GM21528 (cell line): Measurements from ENCODE around the gene KIF24.
"Not testable (repeated sequence)": the region's sequence is repeated elsewhere in the genome, so short reads cannot be mapped to it uniquely, and the experiment has no call there.

Experiments used
- ATAC-seq: cut with Tn5 transposase; IDR thresholded peaks from one replicate; pipeline ENCODE4 v1.9.1; 2021; ENCODE audit warnings: mild to moderate bottlenecking, moderate library complexity; ENCODE audit not compliant: unreplicated experiment, low FRiP score

KIF24 gene

DNA sequence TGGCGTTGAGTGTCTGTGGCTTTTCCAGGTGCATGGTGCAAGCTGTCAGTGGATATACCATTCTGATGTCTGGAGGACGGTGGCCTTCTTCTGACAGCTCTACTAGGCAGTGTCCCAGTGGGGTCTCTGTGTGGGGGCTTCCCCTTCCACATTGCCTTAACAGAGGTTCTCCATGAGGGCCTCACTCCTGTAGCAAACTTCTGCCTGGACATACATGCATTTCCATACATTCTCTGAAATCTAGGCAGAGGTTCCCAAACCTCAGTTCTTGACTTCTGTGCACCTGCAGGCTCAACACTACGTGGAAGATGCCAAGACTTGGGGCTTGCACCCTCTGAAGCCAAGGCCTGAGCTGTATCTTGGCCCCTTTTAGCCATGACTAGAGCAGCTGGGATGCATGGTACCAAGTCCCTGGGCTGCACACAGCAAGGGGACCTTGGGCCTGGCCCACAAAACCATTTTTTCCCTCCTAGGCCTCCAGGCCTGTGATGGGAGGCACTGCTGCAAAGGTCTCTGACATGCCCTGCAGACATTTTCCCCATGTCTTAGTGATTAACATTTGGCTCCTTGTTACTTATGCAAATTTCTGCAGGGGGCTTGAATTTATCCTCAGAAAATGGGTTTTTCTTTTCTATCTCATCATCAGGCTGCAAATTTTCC, 38.8 kb upstream of the KIF24 start:
- not testable (repeated sequence) for ATAC-seq

DNA sequence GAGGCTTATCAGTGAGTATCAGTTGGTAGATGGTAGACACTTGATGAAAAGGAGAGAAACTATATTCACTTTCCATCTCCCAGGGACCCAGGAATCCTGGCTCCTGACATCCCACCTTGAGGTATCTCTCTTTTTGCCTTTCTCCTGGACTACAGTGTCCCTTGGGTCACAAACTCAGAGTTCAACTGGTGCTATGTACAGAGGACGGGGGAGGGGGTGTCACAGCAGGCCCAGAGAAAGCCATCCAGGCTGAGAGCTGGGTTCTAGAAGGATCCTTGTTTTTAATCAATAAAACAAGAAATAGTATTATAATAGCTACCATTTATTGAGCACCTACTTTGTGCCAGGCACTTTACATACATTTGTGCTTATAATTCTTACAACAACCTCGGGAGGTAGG, 37.3 kb upstream of the KIF24 start:
- ATAC-seq = no peak

DNA sequence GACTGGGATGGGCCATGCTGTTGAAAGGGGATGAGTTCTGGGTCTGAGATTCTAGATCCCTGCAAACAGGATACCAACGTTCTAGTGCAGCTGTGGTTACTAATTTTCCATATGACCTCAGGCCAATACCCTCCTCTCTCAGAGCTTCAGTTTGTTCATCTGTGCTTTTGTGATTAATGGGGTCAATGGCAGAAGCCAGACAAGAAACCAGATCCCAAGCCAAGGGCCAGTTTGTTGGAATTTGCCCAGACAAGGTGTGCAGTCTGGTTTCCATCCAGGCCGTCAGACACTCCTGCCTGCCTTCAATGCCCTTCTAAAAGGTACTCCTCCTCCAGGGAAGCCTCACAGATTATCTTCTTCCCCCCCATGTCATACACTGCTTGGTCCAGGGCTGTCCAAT, 36.2 kb upstream of the KIF24 start:
- no peak for ATAC-seq

DNA sequence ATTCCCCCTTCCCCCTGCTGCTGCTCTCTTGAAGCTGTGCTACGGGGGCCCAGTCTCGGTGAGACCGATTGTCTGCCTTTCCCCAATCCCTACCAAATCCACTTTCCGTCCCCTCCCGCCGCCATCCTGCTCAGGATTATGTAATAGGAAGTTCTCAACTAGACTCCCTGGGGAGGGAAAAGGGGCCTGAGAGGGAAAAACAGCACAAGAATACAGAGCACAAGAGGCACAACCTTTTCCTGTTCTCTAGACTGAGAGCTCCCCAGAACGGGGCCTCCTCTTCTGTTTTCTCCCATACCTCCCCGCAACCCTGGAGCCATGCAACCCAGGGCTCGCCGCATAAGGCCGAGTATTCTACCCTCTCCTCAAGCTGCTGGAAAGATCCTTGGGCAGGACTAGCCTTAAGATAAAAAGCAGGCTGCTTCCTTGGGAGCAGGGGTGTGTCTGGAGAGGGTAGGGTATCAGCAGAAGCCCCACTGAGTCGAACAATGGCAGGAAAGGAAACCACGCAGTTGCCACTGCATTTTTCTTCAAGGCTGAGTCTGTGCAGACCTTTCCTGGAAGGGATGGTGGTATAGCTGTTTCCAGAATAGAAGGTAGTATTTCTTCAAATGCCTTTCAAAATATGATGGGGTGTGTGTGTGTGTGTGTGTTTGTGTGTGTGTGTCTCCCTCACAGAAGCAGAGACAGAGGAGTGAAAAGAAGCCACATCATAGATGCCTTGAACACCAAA, 34.7 kb upstream of the KIF24 start:
- no peak for ATAC-seq

DNA sequence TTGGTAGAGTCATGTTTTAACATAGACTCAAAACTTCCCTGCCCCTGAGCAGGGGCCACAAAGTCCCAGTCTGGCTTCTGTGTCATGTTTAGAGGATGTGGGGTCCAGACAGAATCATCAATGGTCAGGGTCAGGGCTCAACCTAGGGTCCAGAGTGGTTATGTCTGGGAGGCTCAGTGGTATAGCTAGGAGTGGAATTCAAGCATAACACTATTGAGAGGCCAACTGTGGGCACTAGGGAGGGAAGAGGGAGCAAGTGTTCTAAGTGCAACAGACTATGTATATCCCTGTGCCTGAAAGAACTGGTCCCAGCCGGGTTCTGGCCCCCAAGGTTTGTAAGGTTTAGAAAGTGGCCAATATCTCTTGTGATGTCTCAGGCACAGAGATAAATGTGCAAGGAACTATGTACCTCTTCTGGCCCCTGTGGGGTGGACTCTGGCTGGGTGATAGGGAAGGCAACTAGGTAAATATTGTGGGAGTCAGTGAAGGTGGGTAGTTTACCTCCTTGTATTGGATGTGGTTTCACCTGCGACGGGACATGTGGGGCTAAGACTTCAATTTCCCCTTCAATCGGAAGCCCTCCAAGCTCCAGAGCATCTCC, 33.6 kb upstream of the KIF24 start:
- no peak for ATAC-seq

DNA sequence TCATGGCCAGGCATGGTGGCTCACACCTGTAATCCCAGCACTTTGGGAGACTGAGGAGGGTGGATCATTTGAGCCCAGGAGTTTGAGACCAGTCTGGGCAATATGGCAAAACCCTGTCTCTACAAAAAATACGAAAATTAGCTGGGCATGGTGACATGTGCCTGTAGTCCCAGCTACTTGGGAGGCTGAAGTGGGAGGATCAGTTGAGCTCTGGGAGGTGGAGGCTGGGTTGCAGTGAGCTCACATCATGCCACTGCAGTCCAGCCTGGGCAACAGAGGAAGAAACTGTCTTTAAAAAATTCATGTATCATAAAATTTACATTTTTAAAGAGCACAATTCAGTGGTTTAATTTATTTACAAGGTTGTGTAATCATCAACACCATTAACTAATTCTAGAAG, 23.9 kb upstream of the KIF24 start:
- not testable (repeated sequence) for ATAC-seq

DNA sequence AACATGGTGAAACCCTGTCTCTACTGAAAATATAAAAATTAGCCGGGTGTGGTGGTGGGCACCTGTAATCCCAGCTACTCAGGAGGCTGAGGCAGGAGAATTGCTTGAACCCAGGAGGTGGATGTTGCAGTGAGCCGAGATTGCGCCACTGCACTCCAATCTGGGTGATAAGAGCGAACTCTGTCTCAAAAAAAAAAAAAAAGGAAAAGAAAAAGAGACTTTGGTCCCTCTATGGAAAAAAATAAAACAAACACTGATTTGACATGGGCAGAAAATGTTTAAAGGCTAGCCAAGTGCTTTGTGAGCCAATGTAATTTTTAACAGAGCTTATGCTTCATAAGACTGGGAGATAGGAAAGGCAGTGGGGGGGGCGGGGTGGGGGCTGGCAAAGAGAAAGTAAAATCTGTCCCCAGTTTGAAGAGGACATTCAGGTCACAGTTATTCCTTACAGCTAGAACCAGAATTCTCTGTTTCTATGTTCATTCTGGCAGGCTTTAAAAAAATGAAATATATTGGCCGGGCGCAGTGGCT, 23.1 kb upstream of the KIF24 start:
- not testable (repeated sequence) for ATAC-seq

DNA sequence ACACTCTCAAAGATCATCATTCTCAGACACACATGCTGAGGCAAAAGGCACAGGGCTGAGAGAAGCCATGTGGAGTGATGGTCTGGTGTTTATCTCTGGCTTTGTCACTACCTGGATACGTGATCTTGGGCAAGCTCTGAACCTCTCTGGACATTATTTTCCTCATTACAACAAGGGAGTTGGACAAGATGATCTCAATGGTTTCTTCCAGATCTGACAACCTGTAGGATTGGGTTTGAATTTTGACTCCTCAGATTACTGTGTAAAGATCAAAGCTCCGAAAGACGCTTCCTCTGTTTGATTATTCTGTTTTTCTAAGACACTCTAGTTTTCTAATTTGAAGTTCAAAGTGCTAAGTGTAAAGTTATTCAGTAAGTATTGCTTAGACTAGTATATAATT, 20.3 kb upstream of the KIF24 start:
- ATAC-seq = no peak

DNA sequence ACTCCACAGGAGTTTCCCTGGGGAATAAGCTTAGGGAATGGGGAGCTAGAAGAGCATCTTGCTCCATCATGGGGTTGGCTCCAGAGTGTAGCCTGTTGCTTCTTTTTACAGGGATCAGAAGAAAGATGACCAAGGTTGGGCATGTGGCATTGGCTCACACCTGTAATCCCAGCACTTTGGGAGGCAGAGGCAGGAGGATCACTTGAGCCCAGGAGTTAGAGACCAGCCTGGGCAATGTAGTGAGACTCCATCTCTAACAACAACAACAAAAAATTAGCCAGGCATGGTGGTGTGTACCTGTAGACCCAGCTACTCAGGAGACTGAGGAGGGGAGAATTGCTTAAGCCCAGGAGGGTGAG, 18.7 kb upstream of the KIF24 start:
- ATAC-seq = no peak

DNA sequence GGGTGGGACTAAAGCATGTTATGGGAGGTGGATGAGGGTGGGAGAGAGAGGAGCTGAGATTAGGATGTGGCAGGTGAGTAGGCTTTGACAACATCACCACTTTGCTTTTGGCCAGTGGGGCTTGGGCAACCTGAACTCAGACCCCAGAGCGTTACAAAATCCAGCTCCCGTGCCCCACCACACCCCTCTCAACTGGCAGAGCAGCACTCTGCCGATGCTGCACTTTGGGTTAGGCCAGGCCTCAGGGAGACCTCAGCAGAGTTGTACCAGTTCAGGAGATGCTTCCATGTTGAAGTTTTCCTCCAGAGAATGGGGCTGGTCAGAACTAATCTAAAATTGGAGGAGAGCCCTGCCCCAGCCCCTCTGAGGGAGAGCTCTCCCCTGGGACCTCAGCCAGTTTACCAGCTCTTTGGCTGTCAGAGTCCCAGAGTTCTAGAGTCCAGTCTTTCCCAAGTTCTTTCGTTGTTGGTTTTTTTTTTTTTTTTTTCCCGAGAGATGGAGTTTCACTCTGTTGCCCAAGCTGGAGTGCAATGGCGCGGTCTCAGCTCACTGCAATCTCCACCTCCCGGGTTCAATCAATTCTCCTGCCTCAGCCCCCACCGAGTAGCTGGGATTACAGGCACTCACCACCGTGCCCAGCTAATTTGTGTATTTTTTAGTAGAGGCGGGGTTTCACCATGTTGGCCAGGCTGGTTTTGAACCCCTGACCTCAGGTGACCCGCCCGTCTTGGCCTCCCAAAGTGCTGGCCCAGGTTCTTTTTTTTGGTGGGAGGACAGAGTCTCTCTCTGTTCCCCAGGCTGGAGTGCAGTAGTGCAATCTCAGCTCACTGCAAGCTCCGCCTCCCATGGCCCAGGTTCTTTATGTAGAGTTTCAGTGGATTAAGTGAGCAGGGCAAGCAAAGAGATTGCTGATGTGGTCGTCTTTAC, 18.1 kb upstream of the KIF24 start:
- ATAC-seq = no peak

DNA sequence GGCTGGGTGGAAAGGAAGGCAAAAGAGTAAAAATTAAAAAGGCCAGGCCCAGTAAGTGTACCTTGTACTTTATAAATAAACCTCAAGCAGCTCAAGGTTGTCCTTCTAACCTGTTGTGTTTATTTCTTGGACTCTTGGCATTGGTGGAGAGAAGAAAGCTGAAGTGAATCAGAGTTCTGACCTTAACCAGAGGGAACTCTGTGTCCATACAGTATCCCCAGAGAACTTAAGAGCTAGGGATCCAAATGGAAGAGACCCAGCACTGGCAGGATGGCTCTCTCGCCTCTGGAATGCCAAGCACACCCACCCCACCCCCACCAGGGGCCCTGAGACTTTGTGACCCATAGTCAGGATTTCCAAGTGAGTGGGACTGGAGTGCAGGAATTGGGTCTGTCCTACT, 14.5 kb upstream of the KIF24 start:
- no peak for ATAC-seq

DNA sequence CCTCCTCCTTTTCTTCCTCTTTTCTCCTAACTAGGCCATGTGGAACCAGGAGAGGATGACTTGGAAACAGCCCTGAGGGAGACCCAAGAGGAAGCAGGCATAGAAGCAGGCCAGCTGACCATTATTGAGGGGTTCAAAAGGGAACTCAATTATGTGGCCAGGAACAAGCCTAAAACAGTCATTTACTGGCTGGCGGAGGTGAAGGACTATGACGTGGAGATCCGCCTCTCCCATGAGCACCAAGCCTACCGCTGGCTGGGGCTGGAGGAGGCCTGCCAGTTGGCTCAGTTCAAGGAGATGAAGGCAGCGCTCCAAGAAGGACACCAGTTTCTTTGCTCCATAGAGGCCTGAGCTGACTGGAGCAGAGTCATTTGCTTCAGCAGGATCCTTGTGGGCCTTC, 14.0 kb upstream of the KIF24 start:
- ATAC-seq = no peak

DNA sequence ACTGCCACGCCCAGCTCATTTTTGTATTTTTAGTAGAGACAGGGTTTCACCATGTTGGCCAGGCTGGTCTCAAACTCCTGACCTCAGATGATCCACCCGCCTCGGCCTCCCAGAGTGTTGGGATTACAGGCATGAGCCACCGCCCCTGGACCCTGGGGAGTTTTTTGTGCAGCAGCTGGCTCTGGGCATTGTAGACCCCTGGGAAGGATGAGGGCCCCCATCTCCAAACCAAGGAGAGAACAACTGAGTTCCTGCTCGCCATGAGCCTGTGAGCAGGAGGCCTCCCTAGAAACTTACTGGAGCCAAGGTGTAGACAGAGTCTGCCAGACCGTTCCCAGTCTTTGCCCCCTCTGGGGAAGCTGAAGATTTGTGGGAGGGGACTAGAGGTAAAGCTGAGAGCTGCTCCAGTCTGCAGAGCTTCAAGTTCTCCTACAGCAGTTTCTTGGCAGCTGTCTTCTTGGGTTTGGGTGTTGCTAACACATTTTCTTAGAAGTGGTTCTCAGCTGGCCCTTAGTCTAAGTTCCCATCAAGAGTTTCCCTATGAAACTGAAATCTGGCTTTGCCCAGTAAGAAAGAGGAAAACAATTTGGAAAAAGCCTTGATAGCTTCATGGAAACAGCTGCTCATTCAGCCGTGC, 12.7 kb upstream of the KIF24 start:
- no peak for ATAC-seq

DNA sequence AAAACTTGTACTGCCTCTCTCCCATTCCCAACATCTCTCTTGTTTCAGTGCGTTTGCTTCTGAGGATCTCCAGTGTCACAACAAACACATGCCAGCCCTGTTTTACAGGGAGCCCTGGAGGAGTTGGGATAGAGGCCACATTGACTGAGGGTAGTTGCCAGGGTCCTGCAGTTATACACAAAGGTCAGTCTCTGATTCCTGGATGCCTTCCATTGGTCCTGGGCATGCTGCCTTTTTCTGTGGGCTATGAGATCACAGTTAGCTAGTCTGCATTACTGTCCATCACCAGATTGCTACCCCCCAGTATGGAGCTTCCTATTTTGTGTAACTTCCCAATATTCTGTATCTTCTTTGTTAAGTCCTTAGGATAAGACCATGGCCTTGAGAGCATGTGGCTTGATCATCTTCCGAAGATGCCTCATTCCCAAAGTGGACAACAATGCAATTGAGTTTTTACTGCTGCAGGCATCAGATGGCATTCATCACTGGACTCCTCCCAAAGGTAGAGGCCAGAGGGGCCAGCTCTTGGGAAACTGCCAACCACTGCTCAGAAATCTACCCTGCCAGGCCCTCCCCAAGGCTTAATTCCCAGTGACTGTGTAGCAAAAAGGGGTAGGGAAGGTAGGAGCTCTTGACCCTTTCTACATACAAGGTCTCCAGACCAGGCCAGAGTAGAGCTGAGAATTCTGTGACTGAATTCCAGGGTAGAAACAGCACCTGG, 9.8 kb upstream of the KIF24 start:
- ATAC-seq = no peak

DNA sequence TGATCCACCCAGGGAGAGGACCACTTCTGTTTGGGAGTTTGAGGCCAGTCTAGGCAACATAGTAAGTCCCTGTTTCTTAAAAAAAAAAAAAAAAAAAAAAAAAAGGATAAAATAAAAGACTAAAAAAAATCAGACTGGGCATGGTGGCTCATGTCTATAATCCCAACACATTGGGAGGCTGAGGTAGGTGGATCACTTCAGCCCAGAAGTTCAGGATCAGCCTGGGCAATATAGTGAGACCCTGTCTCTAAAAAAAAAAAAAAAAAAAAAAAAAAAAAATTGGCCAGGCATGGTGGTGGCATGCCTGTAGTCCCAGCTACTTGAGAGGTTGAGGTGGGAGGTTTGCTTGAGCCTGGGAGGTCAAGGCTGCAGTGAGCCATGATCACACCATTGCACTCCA, 9.0 kb upstream of the KIF24 start:
- ATAC-seq = not testable (repeated sequence)

DNA sequence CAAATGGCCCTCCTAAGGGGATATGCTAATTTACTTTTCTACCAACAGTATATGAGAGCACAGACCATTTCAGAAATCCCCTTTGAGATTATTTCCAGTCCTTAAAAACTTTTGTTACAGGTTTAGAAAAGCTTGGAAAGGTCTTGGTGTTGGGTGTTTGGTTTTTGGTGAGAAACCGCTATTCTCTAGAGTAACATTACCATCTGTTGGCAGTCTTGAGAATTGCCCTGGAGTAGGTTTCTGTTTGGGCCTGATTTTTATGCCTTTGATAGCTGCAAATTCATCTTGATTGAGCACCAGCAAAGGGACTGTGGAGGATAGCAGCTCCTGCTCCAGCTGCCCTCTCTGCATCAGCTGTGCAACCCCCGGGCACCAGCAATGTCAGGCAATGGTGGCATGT, 8.3 kb upstream of the KIF24 start:
- ATAC-seq = no peak

DNA sequence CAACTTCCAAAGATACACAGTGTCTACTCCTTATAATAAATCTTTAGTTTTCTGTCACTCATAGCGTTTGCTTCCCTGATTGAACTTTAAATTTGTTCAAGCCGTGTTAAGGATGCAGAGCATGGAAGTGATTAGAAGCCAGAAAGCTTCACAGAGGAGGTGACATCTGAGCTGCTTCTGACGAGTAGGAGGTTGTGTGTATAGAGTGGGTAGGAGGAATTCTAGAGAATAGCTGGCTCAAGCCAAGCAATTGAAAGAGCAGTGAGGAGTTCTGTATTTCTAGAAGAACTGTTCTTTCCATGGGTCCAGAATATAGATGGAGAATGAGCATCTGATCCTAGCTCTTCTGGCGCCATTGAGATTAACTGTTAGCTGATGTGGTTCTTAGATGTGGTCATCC, 6.3 kb upstream of the KIF24 start:
- ATAC-seq = no peak

DNA sequence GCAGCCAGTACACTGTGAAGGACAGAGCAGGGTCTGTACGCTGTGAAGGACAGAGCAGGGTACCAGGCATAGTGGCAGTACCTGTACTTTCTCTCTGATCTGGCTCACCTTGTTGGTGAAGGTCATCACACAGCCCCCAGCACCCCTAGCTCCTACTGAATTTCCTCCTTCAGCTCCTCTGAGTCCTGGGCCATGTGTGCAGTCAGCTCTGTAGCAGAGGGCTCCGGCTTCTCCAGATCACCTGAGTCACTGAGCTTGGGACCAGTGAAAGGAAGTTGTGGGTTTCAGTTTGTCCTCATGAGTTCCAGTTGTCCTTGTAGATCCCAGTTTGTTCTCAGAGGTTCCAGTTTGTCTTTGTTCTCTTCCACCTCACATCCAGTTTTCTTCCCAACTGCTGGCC, 5.8 kb upstream of the KIF24 start:
- ATAC-seq = no peak

DNA sequence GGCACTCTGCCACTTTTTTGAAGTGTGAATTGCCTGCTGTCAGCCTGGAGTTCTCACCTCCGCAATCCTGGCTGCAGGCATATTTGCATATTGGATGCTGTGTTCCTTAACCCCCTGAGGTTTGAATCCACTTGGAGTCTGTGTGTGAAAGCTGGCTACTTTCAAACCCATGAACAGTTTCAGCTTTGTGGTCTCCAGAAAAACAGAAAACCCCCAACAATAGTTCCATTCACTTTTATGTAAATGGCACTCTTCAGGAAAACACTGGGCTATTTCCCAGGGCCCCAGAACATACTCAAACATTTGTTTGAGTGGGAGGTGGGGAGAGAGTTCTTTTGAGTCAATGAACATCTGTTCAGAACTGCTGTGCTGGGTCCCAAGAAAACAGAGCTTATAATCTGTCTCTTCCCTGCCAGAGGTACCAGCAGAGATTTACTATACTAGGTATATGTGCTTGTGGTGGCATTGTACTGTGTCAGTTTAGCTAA, 5.3 kb upstream of the KIF24 start:
- ATAC-seq = no peak

DNA sequence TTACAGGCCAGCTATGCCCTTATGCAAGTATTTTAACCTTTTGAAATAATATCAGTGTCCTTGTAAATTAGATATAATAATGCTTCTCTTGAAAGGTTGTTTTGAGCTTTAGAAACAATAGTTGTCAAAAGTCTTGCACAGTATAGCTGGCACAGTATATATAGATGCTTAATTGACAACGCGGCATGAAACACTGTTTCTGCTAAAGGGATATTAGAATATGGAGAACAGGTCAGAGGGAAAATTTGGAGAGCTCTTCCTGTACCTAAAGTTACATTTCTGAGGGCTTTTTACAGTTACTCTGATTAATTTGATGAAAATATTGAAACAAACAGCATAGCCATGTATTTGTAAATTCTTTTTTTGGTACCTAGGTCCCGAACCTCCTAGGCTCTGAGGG, 4.8 kb upstream of the KIF24 start:
- no peak for ATAC-seq
